A549 (cell line): ENCODE measurements around the gene TET2. TPM values are rescaled to one million over a fixed set of nuclear protein-coding genes. Genes with fewer than 3 reads are reported as not detected.

ENCODE experiments used
- ATAC-seq, 2 experiments: fragments of 200-7000 bp in 1 of 2; fragments of >200 bp in 1 of 2; cut with Nextera tagmentation in 1 of 2; cut with Tn5 transposase in 1 of 2; 3 replicates each; pipeline versions ENCODE4 v1.8.0 to v1.9.1; 2018 to 2020; ENCODE audit warnings: mild to moderate bottlenecking in 1 of 2, moderate library complexity in 1 of 2
- CTCF ChIA-PET: fragments of 300-600 bp; sonication (Branson Sonifier 250); formaldehyde crosslinking; extraction: SDS; loops from one replicate; lab custom pipeline; 2021; ENCODE audit warnings: antibody characterized with exemption, inconsistent platforms; lab: Yijun Ruan, JAX
- POLR2A ChIA-PET: fragments of 350-600 bp; formaldehyde crosslinking; extraction: SDS; loops from one replicate; lab custom pipeline; 2021; ENCODE audit warnings: antibody characterized with exemption, inconsistent platforms; lab: Yijun Ruan, JAX
- DNase-seq, 2 experiments: peaks; one replicate each; pipeline versions ENCODE4 v3.0.0 to v3.0.0-alpha.2; 2011 to 2016; ENCODE audit warnings: low read depth in 1 of 2, low spot score in 1 of 2
- FAIRE-seq: peaks from 2 replicates; lab custom pipeline; 2011; peaks lifted over from hg19 to GRCh38; lab: Jason Lieb, UNC
- H3K27ac ChIP-seq, 2 experiments: fragments of >200 bp; sonication (Bioruptor Twin); formaldehyde crosslinking; 3 replicates each; pipeline ENCODE4 v1.5.1; 2016 to 2017
- H3K4me1 ChIP-seq: fragments of >200 bp; sonication (Bioruptor Twin); formaldehyde crosslinking; 3 replicates; pipeline ENCODE4 v1.6.1; 2016
- H3K4me2 ChIP-seq: fragments of >200 bp; sonication (Bioruptor Twin); formaldehyde crosslinking; 3 replicates; pipeline ENCODE4 v1.6.1; 2016
- H3K4me3 ChIP-seq: fragments of >200 bp; sonication (Bioruptor Twin); formaldehyde crosslinking; 3 replicates; pipeline ENCODE4 v1.5.1; 2016
- H3K9me3 ChIP-seq: fragments of >200 bp; sonication (Bioruptor Twin); formaldehyde crosslinking; 3 replicates; pipeline ENCODE4 v1.6.1; 2016
- BHLHE40 ChIP-seq: IDR thresholded peaks from 2 replicates; pipeline ENCODE4 v1.6.1; 2012; ENCODE audit warnings: low read depth, low read length, inconsistent platforms
- CBX2 ChIP-seq: fragments of 200-600 bp; sonication (generic); IDR thresholded peaks from 2 replicates; pipeline ENCODE4 v1.6.1; 2016; ENCODE audit warnings: low read depth, mild to moderate bottlenecking, borderline replicate concordance
- CBX8 ChIP-seq: fragments of 200-600 bp; sonication (generic); IDR thresholded peaks from 2 replicates; pipeline ENCODE4 v1.6.1; 2016
- EHMT2 ChIP-seq: fragments of 200-600 bp; sonication (generic); IDR thresholded peaks from 2 replicates; pipeline ENCODE4 v1.6.1; 2016; ENCODE audit warnings: antibody characterized with exemption, low read depth, mild to moderate bottlenecking, moderate library complexity
- FOSB ChIP-seq: fragments of 250-450 bp; sonication (Bioruptor Pico); IDR thresholded peaks from 2 replicates; pipeline ENCODE4 v1.5.0; 2020; ENCODE audit warnings: mild to moderate bottlenecking, moderate library complexity
- FOSL2 ChIP-seq, 2 experiments: fragments of 450-650 bp in 1 of 2; fragments of >200 bp in 1 of 2; sonication (Bioruptor Twin) in 1 of 2; formaldehyde crosslinking; IDR thresholded peaks; 2 replicates each; pipeline versions ENCODE4 v1.5.0 to v1.6.1; 2016 to 2020; ENCODE audit warnings: mild to moderate bottlenecking in 1 of 2, moderate library complexity in 1 of 2
- FOXS1 ChIP-seq: fragments of 250-450 bp; sonication (Bioruptor Pico); IDR thresholded peaks from 2 replicates; pipeline ENCODE4 v1.5.0; 2020; ENCODE audit warnings: mild to moderate bottlenecking, moderate library complexity
- HDAC2 ChIP-seq: fragments of 200-600 bp; sonication (generic); IDR thresholded peaks from 2 replicates; pipeline ENCODE4 v1.6.1; 2016
- HEYL ChIP-seq: fragments of 250-450 bp; sonication (Bioruptor Pico); IDR thresholded peaks from 2 replicates; pipeline ENCODE4 v1.8.0; 2021; ENCODE audit warnings: mild to moderate bottlenecking, moderate library complexity
- HMGXB4 ChIP-seq: fragments of 250-450 bp; sonication (Bioruptor Pico); IDR thresholded peaks from 2 replicates; pipeline ENCODE4 v1.5.0; 2021; ENCODE audit warnings: mild to moderate bottlenecking, moderate library complexity, borderline replicate concordance
- HOXA7 ChIP-seq: fragments of 250-450 bp; sonication (Bioruptor Pico); IDR thresholded peaks from 2 replicates; pipeline ENCODE4 v1.5.0; 2020; ENCODE audit warnings: mild to moderate bottlenecking, moderate library complexity
- HOXB5 ChIP-seq: fragments of 250-450 bp; sonication (Bioruptor Pico); IDR thresholded peaks from 2 replicates; pipeline ENCODE4 v1.5.0; 2020; ENCODE audit warnings: mild to moderate bottlenecking, moderate library complexity
- JUN ChIP-seq, 2 experiments: fragments of >200 bp; sonication (Bioruptor Twin); formaldehyde crosslinking; IDR thresholded peaks; 2 replicates in 1 of 2; 3 replicates in 1 of 2; pipeline ENCODE4 v1.6.1; 2016 to 2017
- JUNB ChIP-seq: fragments of >200 bp; sonication (Bioruptor Twin); formaldehyde crosslinking; IDR thresholded peaks from 2 replicates; pipeline ENCODE4 v1.6.1; 2016
- MYC ChIP-seq: IDR thresholded peaks from 2 replicates; pipeline ENCODE4 v1.6.1; 2012; ENCODE audit warnings: mild to moderate bottlenecking, inconsistent platforms, low read length, improper control_type of control experiment, borderline replicate concordance
- NFE2L2 ChIP-seq: fragments of 150-350 bp; conservative IDR thresholded peaks from 2 replicates; pipeline ENCODE4 v1.6.1; 2014; ENCODE audit warnings: low read length
- NPAS2 ChIP-seq: fragments of 250-450 bp; sonication (Bioruptor Pico); IDR thresholded peaks from 2 replicates; pipeline ENCODE4 v1.8.0; 2022; ENCODE audit warnings: mild to moderate bottlenecking, moderate library complexity, borderline replicate concordance
- RAD21 ChIP-seq, 2 experiments: fragments of >200 bp in 1 of 2; sonication (Bioruptor Twin) in 1 of 2; formaldehyde crosslinking in 1 of 2; IDR thresholded peaks in 1 of 2; conservative IDR thresholded peaks in 1 of 2; 2 replicates in 1 of 2; 3 replicates in 1 of 2; pipeline ENCODE4 v1.6.1; 2012 to 2018; ENCODE audit warnings: inconsistent platforms in 1 of 2
- REST ChIP-seq: fragments of 200-600 bp; sonication (generic); IDR thresholded peaks from 2 replicates; pipeline ENCODE4 v1.6.1; 2016; ENCODE audit warnings: antibody characterized with exemption, mild to moderate bottlenecking, moderate library complexity
- TP53 ChIP-seq: fragments of 250-450 bp; sonication (Bioruptor Pico); IDR thresholded peaks from 2 replicates; pipeline ENCODE4 v1.5.0; 2021; ENCODE audit warnings: mild to moderate bottlenecking, moderate library complexity
- ZSCAN20 ChIP-seq: fragments of 250-450 bp; sonication (Bioruptor Pico); IDR thresholded peaks from 2 replicates; pipeline ENCODE4 v1.8.0; 2022; ENCODE audit warnings: mild to moderate bottlenecking, moderate library complexity
- WGBS: methylation state at CpG from one replicate; pipeline ENCODE4 v1.1.6; 2017; ENCODE audit errors: missing lambda C conversion rate; 5-methylcytosine and 5-hydroxymethylcytosine counted together
- polyA plus RNA-seq, 4 experiments: library from polyadenylated mRNA; depleted of rRNA in 3 of 4; stranded (reverse); fragments of >200 nt; fragmentation: RNase III in 1 of 4; extraction: RNeasy Plus Mini Kit Qiagen cat#74134 plus additional on column Dnase treatment in 1 of 4; gene quantifications; 2 replicates in 3 of 4; 3 replicates in 1 of 4; pipeline ENCODE4 v1.2.3, GENCODE V29; 2011 to 2017
- TF ChIP-seq, protein P1 (sequence below): fragments of >200 bp; sonication (Bioruptor Twin); formaldehyde crosslinking; IDR thresholded peaks from 3 replicates; pipeline ENCODE4 v1.6.1; 2016
- TF ChIP-seq, protein P2 (sequence below): fragments of 150-350 bp; IDR thresholded peaks from 2 replicates; pipeline ENCODE4 v1.6.1; 2014; ENCODE audit warnings: low read depth, mild to moderate bottlenecking, low read length
- TF ChIP-seq, protein P3 (sequence below): IDR thresholded peaks from 2 replicates; pipeline ENCODE4 v1.6.1; 2012
- TF ChIP-seq, protein P4 (sequence below): IDR thresholded peaks from 2 replicates; pipeline ENCODE4 v1.6.1; 2012; ENCODE audit warnings: low read depth, borderline replicate concordance

TET2 gene
- polyA plus RNA-seq, 2 of the 4 experiments (the other 2 are of a cell fraction): 2.2 to 6.6 TPM

DNA sequence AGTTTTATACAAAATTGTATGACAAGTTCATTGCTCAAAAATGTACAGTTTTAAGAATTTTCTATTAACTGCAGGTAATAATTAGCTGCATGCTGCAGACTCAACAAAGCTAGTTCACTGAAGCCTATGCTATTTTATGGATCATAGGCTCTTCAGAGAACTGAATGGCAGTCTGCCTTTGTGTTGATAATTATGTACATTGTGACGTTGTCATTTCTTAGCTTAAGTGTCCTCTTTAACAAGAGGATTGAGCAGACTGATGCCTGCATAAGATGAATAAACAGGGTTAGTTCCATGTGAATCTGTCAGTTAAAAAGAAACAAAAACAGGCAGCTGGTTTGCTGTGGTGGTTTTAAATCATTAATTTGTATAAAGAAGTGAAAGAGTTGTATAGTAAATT, 131.0 kb downstream of the TET2 start:
- no peak overlapping the region for H3K27ac ChIP-seq
- H3K4me1 ChIP-seq: no peaks in the 10 kb centered on the region
- POLR2A ChIA-PET: no interaction called here
- no peak overlapping the region for H3K4me3 ChIP-seq
- TF ChIP-seq NFE2L2: no peak
- TF ChIP-seq MYC: no peak
- no peak for TF ChIP-seq RAD21 (conservative IDR thresholded peaks at IDR 0.05 in 1 of 2, IDR thresholded peaks at IDR 0.05 in 1 of 2)
- TF ChIP-seq REST: no peak
- TF ChIP-seq, protein P1, sequence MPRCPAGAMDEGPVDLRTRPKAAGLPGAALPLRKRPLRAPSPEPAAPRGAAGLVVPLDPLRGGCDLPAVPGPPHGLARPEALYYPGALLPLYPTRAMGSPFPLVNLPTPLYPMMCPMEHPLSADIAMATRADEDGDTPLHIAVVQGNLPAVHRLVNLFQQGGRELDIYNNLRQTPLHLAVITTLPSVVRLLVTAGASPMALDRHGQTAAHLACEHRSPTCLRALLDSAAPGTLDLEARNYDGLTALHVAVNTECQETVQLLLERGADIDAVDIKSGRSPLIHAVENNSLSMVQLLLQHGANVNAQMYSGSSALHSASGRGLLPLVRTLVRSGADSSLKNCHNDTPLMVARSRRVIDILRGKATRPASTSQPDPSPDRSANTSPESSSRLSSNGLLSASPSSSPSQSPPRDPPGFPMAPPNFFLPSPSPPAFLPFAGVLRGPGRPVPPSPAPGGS: no peak
- TF ChIP-seq NPAS2: no peak
- no peak for TF ChIP-seq TP53
- TF ChIP-seq FOSL2 (IDR thresholded peaks at IDR 0.05): no peak
- no peak for TF ChIP-seq FOSL2 (CRISPR knock-in tag; IDR thresholded peaks at IDR 0.05)
- TF ChIP-seq, all 56 proteins: peak for 0
- CTCF ChIA-PET: interaction anchor here (0.8 kb wide), 1 partner anchor 15 kb away, joined by 3 read pairs; no protein-coding TSS in a partner anchor
- WGBS: 85% methylated on average over 1 of the region's 1 CpG
- no peak for FAIRE-seq
- H3K9me3 ChIP-seq: no peaks in the 10 kb centered on the region
- no peak for ATAC-seq
- H3K4me2 ChIP-seq: no peak overlapping the region
- no peak for DNase-seq

GRCh38 chr4:105279314-105279713, 132.6 kb downstream of the TET2 start:
- ATAC-seq (no peak), DNase-seq (no peak), FAIRE-seq (no peak)
- Histone ChIP-seq H3K27ac (no peak overlapping the region), H3K9me3 (no peaks in the 10 kb centered on the region), H3K4me3 (no peak overlapping the region), H3K4me2 (no peak overlapping the region), H3K4me1 (no peaks in the 10 kb centered on the region)
- TF ChIP-seq CBX8: no peak
- no peak for TF ChIP-seq BHLHE40
- TF ChIP-seq, protein P2, sequence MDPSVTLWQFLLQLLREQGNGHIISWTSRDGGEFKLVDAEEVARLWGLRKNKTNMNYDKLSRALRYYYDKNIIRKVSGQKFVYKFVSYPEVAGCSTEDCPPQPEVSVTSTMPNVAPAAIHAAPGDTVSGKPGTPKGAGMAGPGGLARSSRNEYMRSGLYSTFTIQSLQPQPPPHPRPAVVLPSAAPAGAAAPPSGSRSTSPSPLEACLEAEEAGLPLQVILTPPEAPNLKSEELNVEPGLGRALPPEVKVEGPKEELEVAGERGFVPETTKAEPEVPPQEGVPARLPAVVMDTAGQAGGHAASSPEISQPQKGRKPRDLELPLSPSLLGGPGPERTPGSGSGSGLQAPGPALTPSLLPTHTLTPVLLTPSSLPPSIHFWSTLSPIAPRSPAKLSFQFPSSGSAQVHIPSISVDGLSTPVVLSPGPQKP: no peak
- TF ChIP-seq, protein P3, sequence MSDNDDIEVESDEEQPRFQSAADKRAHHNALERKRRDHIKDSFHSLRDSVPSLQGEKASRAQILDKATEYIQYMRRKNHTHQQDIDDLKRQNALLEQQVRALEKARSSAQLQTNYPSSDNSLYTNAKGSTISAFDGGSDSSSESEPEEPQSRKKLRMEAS: no peak
- no peak for TF ChIP-seq ZSCAN20 (CRISPR knock-in tag)
- no peak for TF ChIP-seq HOXA7 (CRISPR knock-in tag)
- no peak for TF ChIP-seq FOXS1
- no peak for TF ChIP-seq JUNB
- 100% methylated on average over 1 of the region's 1 CpG for WGBS
- POLR2A ChIA-PET: no interaction called here
- CTCF ChIA-PET: no interaction called here

GRCh38 chr4:105280338-105281123, 133.9 kb downstream of the TET2 start:
- POLR2A ChIA-PET: no interaction called here
- H3K4me2 ChIP-seq: no peak overlapping the region
- H3K4me3 ChIP-seq: no peak overlapping the region
- no peaks in the 10 kb centered on the region for H3K4me1 ChIP-seq
- CTCF ChIA-PET: no interaction called here
- H3K9me3 ChIP-seq: no peaks in the 10 kb centered on the region
- no peak for FAIRE-seq
- ATAC-seq: no peak
- no peak for DNase-seq
- H3K27ac ChIP-seq: no peak overlapping the region
- 60% methylated on average over 1 of the region's 1 CpG for WGBS
- TF ChIP-seq NPAS2 (no peak), HMGXB4 (no peak), HDAC2 (no peak), JUN (IDR thresholded peaks at IDR 0.05) (no peak), NFE2L2 (no peak), HOXB5 (CRISPR knock-in tag) (no peak), CBX2 (no peak), EHMT2 (no peak), HEYL (CRISPR knock-in tag) (no peak), FOSB (CRISPR knock-in tag) (no peak)
- TF ChIP-seq, protein P4, sequence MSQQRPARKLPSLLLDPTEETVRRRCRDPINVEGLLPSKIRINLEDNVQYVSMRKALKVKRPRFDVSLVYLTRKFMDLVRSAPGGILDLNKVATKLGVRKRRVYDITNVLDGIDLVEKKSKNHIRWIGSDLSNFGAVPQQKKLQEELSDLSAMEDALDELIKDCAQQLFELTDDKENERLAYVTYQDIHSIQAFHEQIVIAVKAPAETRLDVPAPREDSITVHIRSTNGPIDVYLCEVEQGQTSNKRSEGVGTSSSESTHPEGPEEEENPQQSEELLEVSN: no peak
